ENCODE data around the gene SLC13A4.

- TF ChIP-seq POLR2A (IDR thresholded peaks at IDR 0.05; ENCODE audit: low read depth) (no peak), EP300 (IDR thresholded peaks at IDR 0.05) (no peak)
- TF ChIP-seq, protein P1, sequence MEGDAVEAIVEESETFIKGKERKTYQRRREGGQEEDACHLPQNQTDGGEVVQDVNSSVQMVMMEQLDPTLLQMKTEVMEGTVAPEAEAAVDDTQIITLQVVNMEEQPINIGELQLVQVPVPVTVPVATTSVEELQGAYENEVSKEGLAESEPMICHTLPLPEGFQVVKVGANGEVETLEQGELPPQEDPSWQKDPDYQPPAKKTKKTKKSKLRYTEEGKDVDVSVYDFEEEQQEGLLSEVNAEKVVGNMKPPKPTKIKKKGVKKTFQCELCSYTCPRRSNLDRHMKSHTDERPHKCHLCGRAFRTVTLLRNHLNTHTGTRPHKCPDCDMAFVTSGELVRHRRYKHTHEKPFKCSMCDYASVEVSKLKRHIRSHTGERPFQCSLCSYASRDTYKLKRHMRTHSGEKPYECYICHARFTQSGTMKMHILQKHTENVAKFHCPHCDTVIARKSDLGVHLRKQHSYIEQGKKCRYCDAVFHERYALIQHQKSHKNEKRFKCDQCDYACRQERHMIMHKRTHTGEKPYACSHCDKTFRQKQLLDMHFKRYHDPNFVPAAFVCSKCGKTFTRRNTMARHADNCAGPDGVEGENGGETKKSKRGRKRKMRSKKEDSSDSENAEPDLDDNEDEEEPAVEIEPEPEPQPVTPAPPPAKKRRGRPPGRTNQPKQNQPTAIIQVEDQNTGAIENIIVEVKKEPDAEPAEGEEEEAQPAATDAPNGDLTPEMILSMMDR (IDR thresholded peaks at IDR 0.05), result no peak
Observed at GRCh38 chr7:135664046-135664589, 63.9 kb downstream of the SLC13A4 start.

All from esophagus muscularis mucosa (tissue), 4 donors.